B cell (primary cell): ENCODE data around the gene CACNA1H. TPM values are rescaled to one million over a fixed set of nuclear protein-coding genes. Genes with fewer than 3 reads are reported as not detected.

Experiments used
- ATAC-seq: fragments of 200-7000 bp; cut with Tn5 transposase; one replicate; pipeline ENCODE4 v1.10.0; 2021; ENCODE audit warnings: low read depth, mild to moderate bottlenecking, moderate number of reproducible peaks, moderate library complexity
- CTCF ChIA-PET: fragments of 350-600 bp; sonication (Branson Sonifier 250); formaldehyde crosslinking; loops from one replicate; lab custom pipeline; 2021; ENCODE audit warnings: antibody characterized with exemption, inconsistent platforms; lab: Charles Lee
- POLR2A ChIA-PET: fragments of 350-600 bp; sonication (Branson Sonifier 250); formaldehyde crosslinking; loops from one replicate; lab custom pipeline; 2021; ENCODE audit warnings: antibody characterized with exemption; lab: Charles Lee
- DNase-seq: peaks from one replicate; pipeline ENCODE4 v3.0.0; 2013
- H2AFZ ChIP-seq: 2 replicates; pipeline ENCODE4 v1.6.1; 2012; ENCODE audit warnings: mild to moderate bottlenecking, low read depth, low read length; ENCODE audit not compliant: insufficient read depth, poor library complexity, severe bottlenecking
- H3K27ac ChIP-seq, 2 donors: 1 replicate in 1 of 2; 2 replicates in 1 of 2; pipeline ENCODE4 v1.5.1; 2012 to 2013; ENCODE audit warnings: low read length in 2 of 2, mild to moderate bottlenecking in 2 of 2, moderate library complexity in 1 of 2
- H3K27me3 ChIP-seq, 4 experiments: fragments of 200-600 bp in 1 of 4; sonication (generic) in 1 of 4; replicated peaks in 1 of 4; 1 replicate in 2 of 4; 2 replicates in 2 of 4; pipeline versions ENCODE4 v1.6.1 to v1.7.0; 2013 to 2016; ENCODE audit warnings: low read length in 3 of 4, mild to moderate bottlenecking in 2 of 4, mixed read lengths in 1 of 4, moderate library complexity in 1 of 4; ENCODE audit not compliant: insufficient read depth in 4 of 4, control insufficient read depth in 3 of 4; ENCODE audit errors: control extremely low read depth in 1 of 4
- H3K36me3 ChIP-seq, 2 experiments: replicated peaks in 1 of 2; 1 replicate in 1 of 2; 2 replicates in 1 of 2; pipeline versions ENCODE4 v1.6.1 to v1.7.1; 2013; ENCODE audit warnings: low read length in 1 of 2; ENCODE audit not compliant: insufficient read depth in 2 of 2, control insufficient read depth in 1 of 2; ENCODE audit errors: control extremely low read depth in 1 of 2, extremely low read depth in 1 of 2
- H3K4me1 ChIP-seq, 2 donors: fragments of 200-600 bp in 1 of 2; sonication (generic) in 1 of 2; 1 replicate in 1 of 2; 2 replicates in 1 of 2; pipeline versions ENCODE4 v1.5.1 to v1.6.1; 2013 to 2017; ENCODE audit warnings: low read length in 2 of 2; ENCODE audit not compliant: control insufficient read depth in 2 of 2, insufficient read depth in 2 of 2
- H3K4me2 ChIP-seq: replicated peaks from 2 replicates; pipeline ENCODE3; 2012; ENCODE audit warnings: mild to moderate bottlenecking, low read depth, low read length; ENCODE audit not compliant: poor library complexity, severe bottlenecking
- H3K4me3 ChIP-seq, 5 experiments: fragments of 200-600 bp in 1 of 5; sonication (generic) in 1 of 5; 1 replicate in 3 of 5; 2 replicates in 2 of 5; pipeline versions ENCODE4 v1.5.1 to v1.7.0; 2011 to 2016; ENCODE audit warnings: low read length in 4 of 5, mild to moderate bottlenecking in 4 of 5, low read depth in 2 of 5, control low read depth in 1 of 5, moderate library complexity in 1 of 5; ENCODE audit not compliant: insufficient read depth in 1 of 5; ENCODE audit errors: control extremely low read depth in 1 of 5, extremely low read depth in 1 of 5
- H3K79me2 ChIP-seq: fragments of 200-600 bp; sonication (generic); one replicate; pipeline ENCODE4 v1.6.0; 2016; ENCODE audit warnings: low read length; ENCODE audit not compliant: control insufficient read depth, insufficient read depth
- H3K9ac ChIP-seq: fragments of 200-600 bp; sonication (generic); 2 replicates; pipeline ENCODE4 v1.6.1; 2017; ENCODE audit warnings: mild to moderate bottlenecking, low read length, moderate library complexity
- H3K9me3 ChIP-seq, 3 donors: one replicate each; pipeline versions ENCODE4 v1.6.1 to v1.7.1; 2013; ENCODE audit warnings: low read length in 2 of 3; ENCODE audit not compliant: control insufficient read depth in 2 of 3, insufficient read depth in 1 of 3; ENCODE audit errors: control extremely low read depth in 1 of 3
- H4K20me1 ChIP-seq: 2 replicates; pipeline ENCODE4 v1.6.0; 2012; ENCODE audit warnings: mild to moderate bottlenecking, low read length; ENCODE audit not compliant: insufficient read depth, control insufficient read depth, poor library complexity, severe bottlenecking
- H3K27ac Mint-ChIP-seq: one replicate; pipeline ENCODE4 v1.8.0; 2021; ENCODE audit warnings: mixed read lengths
- H3K27me3 Mint-ChIP-seq: one replicate; pipeline ENCODE4 v1.8.0; 2021; ENCODE audit warnings: mixed read lengths
- H3K4me1 Mint-ChIP-seq: one replicate; pipeline ENCODE4 v1.8.0; 2021; ENCODE audit warnings: mixed read lengths
- H3K4me3 Mint-ChIP-seq: one replicate; pipeline ENCODE4 v1.8.0; 2021; ENCODE audit warnings: mixed read lengths
- H3K9me3 Mint-ChIP-seq: one replicate; pipeline ENCODE4 v1.8.0; 2022; ENCODE audit warnings: mixed read lengths; ENCODE audit not compliant: insufficient read depth
- CTCF ChIP-seq: fragments of 200-600 bp; IDR thresholded peaks from one replicate; pipeline ENCODE4 v1.8.0; 2022; ENCODE audit warnings: antibody characterized with exemption, mild to moderate bottlenecking
- EZH2 ChIP-seq: IDR thresholded peaks from 2 replicates; pipeline ENCODE4 v1.6.1; 2012; ENCODE audit warnings: borderline replicate concordance, low read depth, mild to moderate bottlenecking, moderate library complexity, low read length; ENCODE audit not compliant: insufficient read depth, poor library complexity, severe bottlenecking
- WGBS: methylation state at CpG from one replicate; pipeline ENCODE4 v1.1.5; 2013; ENCODE audit warnings: missing lambda C conversion rate; ENCODE audit not compliant: insufficient coverage; 5-methylcytosine and 5-hydroxymethylcytosine counted together
- intact Hi-C: fragments of 100-400 bp; cut with micrococcal nuclease; formaldehyde crosslinking; loops from one replicate; pipeline ENCODE4 v1.10.0; 2022
- polyA plus RNA-seq: library from polyadenylated mRNA; depleted of rRNA; stranded (reverse); fragments of >200 nt; gene quantifications from 2 replicates; pipeline ENCODE4 v1.2.3, GENCODE V29; 2012
- total RNA-seq, 2 donors: library from RNA; stranded (reverse); fragments of 120-200 nt in 1 of 2; gene quantifications; 1 replicate in 1 of 2; 2 replicates in 1 of 2; pipeline versions ENCODE4 v1.2.3 to v1.2.4, GENCODE V29; 2013 to 2022

Gene CACNA1H
- total and polyA plus RNA-seq, 2 donors (not counting 1 experiment from before 2014, with no cell fraction given) = 0.05 to 0.10 TPM

- H3K27me3 ChIP-seq = peaks cover 0 to 4% (median 0%) of the 10 kb centered on the region in 4 experiments
- TF ChIP-seq CTCF = no peak
- TF ChIP-seq EZH2 = no peak
- CTCF ChIA-PET = no interaction called here
- H3K27me3 Mint-ChIP-seq = no peaks in the 10 kb centered on the region
- no peaks in the 10 kb centered on the region for H3K36me3 ChIP-seq
- no peaks in the 10 kb centered on the region for H4K20me1 ChIP-seq
- peaks cover 0 to 11% (median 0%) of the 10 kb centered on the region in 3 donors for H3K9me3 ChIP-seq
- no peak overlapping the region for H3K9ac ChIP-seq
- intact Hi-C loops = no loop called here
- H3K9me3 Mint-ChIP-seq = no peaks in the 10 kb centered on the region
- 85% methylated on average over 25 of the region's 26 CpGs for WGBS
- H3K79me2 ChIP-seq = no peaks in the 10 kb centered on the region
- H3K4me1 ChIP-seq = no peaks in the 10 kb centered on the region
- no peak overlapping the region for H3K4me3 Mint-ChIP-seq
- no peak overlapping the region for H3K27ac Mint-ChIP-seq
- no peak overlapping the region for H2AFZ ChIP-seq
- no peak overlapping the region for H3K4me3 ChIP-seq
- POLR2A ChIA-PET = no interaction called here
- H3K27ac ChIP-seq = no peak overlapping the region
- ATAC-seq = no peak
- H3K4me1 Mint-ChIP-seq = no peaks in the 10 kb centered on the region
- no peak for DNase-seq
- no peak overlapping the region for H3K4me2 ChIP-seq
Measured at GRCh38 chr16:1184156-1184868, 31.4 kb downstream of the CACNA1H start.

GRCh38 chr16:1184980-1185379 lies 32.1 kb downstream of the CACNA1H start:
- H3K27me3 Mint-ChIP-seq = no peaks in the 10 kb centered on the region
- WGBS = 96% methylated on average over 18 of the region's 18 CpGs
- no peak for ATAC-seq

More at GRCh38 chr16:1184980-1185379, 32.1 kb downstream of the CACNA1H start:
- Histone ChIP-seq H3K79me2 (no peaks in the 10 kb centered on the region), H3K27me3 (peaks cover 0 to 4% (median 0%) of the 10 kb centered on the region in 4 experiments), H3K4me2 (no peak overlapping the region), H3K4me1 (no peaks in the 10 kb centered on the region), H3K9ac (no peak overlapping the region), H3K27ac (no peak overlapping the region), H3K36me3 (no peaks in the 10 kb centered on the region), H2AFZ (no peak overlapping the region), H4K20me1 (no peaks in the 10 kb centered on the region), H3K4me3 (no peak overlapping the region), H3K9me3 (peaks cover 0 to 11% (median 0%) of the 10 kb centered on the region in 3 donors)
- Mint-ChIP-seq H3K4me3 (no peak overlapping the region), H3K27ac (no peak overlapping the region), H3K9me3 (no peaks in the 10 kb centered on the region), H3K4me1 (no peaks in the 10 kb centered on the region)
- ChIA-PET POLR2A (no interaction called here), CTCF (no interaction called here)
- intact Hi-C loops = no loop called here
- no peak for DNase-seq
- TF ChIP-seq EZH2 = no peak
- no peak for TF ChIP-seq CTCF
